ENCODE measurements around the gene ZDHHC18.
A peak's percentile ranks its signal among the peaks of the same experiment; 100 is the strongest.

The ZDHHC18 gene

GRCh38 chr1:26900001-26900814 lies 73.7 kb downstream of the ZDHHC18 start, which contains the start of gene GPATCH3:
GPATCH3 (minus strand) TSS chr1:26900467; CDS start chr1:26900442, 25 bp downstream.
- peak; percentile 57 for DNase-seq (ENCODE audit: low read depth)

- DNase-seq (ENCODE audit: low read depth) = no peak
These were observed 74.5 kb downstream of the ZDHHC18 start for GRCh38 chr1:26900815-26901511.
